Vagina (tissue), 2 donors: ENCODE data around the gene PPP2R2C. TPM values are rescaled to one million over a fixed set of nuclear protein-coding genes. Genes with fewer than 3 reads are reported as not detected.

Experiments used
- DNase-seq, 2 donors: peaks; one replicate each; pipeline ENCODE4 v3.0.0-alpha.2; 2017; ENCODE audit errors: extremely low spot score in 2 of 2
- H3K27ac ChIP-seq: fragments of 200-600 bp; sonication (generic); one replicate; pipeline ENCODE4 v1.5.1; 2019
- H3K27me3 ChIP-seq: fragments of 200-600 bp; sonication (generic); one replicate; pipeline ENCODE4 v1.5.1; 2019
- H3K36me3 ChIP-seq, 2 donors: fragments of 200-600 bp; sonication (generic); one replicate each; pipeline ENCODE4 v1.5.1; 2017 to 2019
- H3K4me1 ChIP-seq: fragments of 200-600 bp; sonication (generic); one replicate; pipeline ENCODE4 v1.5.1; 2019
- H3K4me3 ChIP-seq, 2 donors: fragments of 200-600 bp; sonication (generic); 1 replicate in 1 of 2; 2 replicates in 1 of 2; pipeline ENCODE4 v1.5.1; 2016 to 2019
- H3K9me3 ChIP-seq: fragments of 200-600 bp; sonication (generic); one replicate; pipeline ENCODE4 v1.5.1; 2019
- CTCF ChIP-seq, 3 experiments: fragments of 450-650 bp in 2 of 3; fragments of 200-600 bp in 1 of 3; sonication (generic) in 1 of 3; IDR thresholded peaks; one replicate each; pipeline ENCODE4 v1.5.1; 2017 to 2019; ENCODE audit warnings: antibody characterized with exemption in 3 of 3, mild to moderate bottlenecking in 2 of 3, moderate library complexity in 2 of 3
- POLR2A ChIP-seq, 2 donors: fragments of 450-650 bp; IDR thresholded peaks; one replicate each; pipeline ENCODE4 v1.6.1; 2017; ENCODE audit warnings: antibody characterized with exemption in 2 of 2, mild to moderate bottlenecking in 2 of 2, moderate library complexity in 2 of 2
- POLR2AphosphoS5 ChIP-seq, 2 donors: sonication (generic); formaldehyde crosslinking; IDR thresholded peaks; one replicate each; pipeline ENCODE4 v1.9.0; 2017; ENCODE audit warnings: antibody characterized with exemption in 2 of 2, mild to moderate bottlenecking in 2 of 2, low read depth in 1 of 2; ENCODE audit not compliant: insufficient read depth in 1 of 2
- intact Hi-C: fragments of 100-400 bp; cut with DNase I; formaldehyde crosslinking; loops from one replicate; pipeline ENCODE4 v1.15.1; 2023
- total RNA-seq: library from RNA; depleted of rRNA; stranded (reverse); fragments of >200 nt; gene quantifications from one replicate; pipeline ENCODE4 v1.2.3, GENCODE V29; 2016

Gene PPP2R2C
- total RNA-seq, 1 donor from 2014 or later, result 17.2 TPM

DNA sequence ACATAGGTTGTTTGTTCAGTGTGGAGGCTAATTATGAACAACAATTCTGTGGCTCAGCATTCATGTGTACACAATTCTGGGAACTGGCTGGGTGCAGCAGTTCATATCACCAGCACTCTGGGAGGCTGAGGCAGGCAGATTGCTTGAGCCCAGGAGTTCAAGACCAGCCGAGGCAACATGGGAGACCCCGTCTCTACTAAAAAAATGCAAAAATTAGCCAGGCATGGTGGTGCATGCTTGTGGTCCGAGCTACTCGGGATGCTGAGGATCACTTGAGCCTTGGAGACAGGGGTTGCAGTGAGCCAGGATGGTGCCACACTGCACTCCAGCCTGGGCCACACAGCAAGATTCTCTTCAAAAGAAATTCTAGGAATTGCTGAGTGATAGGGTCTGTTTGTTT, 4.5 kb upstream of the PPP2R2C start:
- Histone ChIP-seq H3K9me3 (no peaks in the 10 kb centered on the region), H3K27me3 (no peaks in the 10 kb centered on the region), H3K36me3 (no peaks in the 10 kb centered on the region), H3K4me3 (no peak overlapping the region), H3K4me1 (peaks cover 13% of the 10 kb centered on the region), H3K27ac (no peak overlapping the region)
- no peak for TF ChIP-seq CTCF (IDR thresholded peaks at IDR 0.05)
- no peak for TF ChIP-seq POLR2A (IDR thresholded peaks at IDR 0.05)
- TF ChIP-seq POLR2AphosphoS5 (IDR thresholded peaks at IDR 0.05; ENCODE audit: insufficient read depth in 1 of 2, low read depth in 1 of 2), result no peak
- intact Hi-C loops, result no loop called here
- peak; percentile 37 to 85 for DNase-seq

DNA sequence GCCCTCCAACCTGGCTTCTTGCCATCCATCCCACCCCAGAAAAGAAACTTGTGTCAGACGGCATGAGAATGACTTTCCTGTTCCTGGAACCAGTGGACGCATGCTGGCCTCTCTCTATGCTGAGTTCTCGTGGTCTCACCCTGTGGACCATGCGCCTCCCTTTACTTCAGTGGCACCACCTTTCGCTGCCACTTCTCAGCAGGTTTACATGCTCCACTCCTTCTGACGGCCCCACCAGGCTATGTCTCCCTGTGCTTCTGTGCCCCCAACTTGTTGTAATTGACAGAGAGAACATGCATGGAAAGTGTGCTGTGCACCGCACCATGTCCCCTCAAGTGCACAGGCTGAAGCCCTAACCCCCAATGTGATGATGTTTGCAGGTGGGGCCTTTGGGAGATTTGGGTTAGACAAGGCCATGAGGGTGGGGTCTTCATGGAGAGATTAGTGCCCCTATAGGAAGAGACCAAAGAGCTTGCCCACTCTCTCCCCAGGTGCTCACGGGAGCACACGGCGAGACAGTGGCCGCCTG, 3.1 kb upstream of the PPP2R2C start:
- H3K4me3 ChIP-seq, result no peak overlapping the region
- no peaks in the 10 kb centered on the region for H3K9me3 ChIP-seq
- H3K27me3 ChIP-seq, result no peaks in the 10 kb centered on the region
- intact Hi-C loops, result no loop called here
- no peaks in the 10 kb centered on the region for H3K36me3 ChIP-seq
- TF ChIP-seq POLR2AphosphoS5 (IDR thresholded peaks at IDR 0.05; ENCODE audit: insufficient read depth in 1 of 2, low read depth in 1 of 2), result no peak
- TF ChIP-seq POLR2A (IDR thresholded peaks at IDR 0.05), result no peak
- no peak for TF ChIP-seq CTCF (IDR thresholded peaks at IDR 0.05)
- peaks cover 24% of the 10 kb centered on the region for H3K4me1 ChIP-seq
- DNase-seq, result peak; percentile 56 to 92
- H3K27ac ChIP-seq, result no peak overlapping the region

DNA sequence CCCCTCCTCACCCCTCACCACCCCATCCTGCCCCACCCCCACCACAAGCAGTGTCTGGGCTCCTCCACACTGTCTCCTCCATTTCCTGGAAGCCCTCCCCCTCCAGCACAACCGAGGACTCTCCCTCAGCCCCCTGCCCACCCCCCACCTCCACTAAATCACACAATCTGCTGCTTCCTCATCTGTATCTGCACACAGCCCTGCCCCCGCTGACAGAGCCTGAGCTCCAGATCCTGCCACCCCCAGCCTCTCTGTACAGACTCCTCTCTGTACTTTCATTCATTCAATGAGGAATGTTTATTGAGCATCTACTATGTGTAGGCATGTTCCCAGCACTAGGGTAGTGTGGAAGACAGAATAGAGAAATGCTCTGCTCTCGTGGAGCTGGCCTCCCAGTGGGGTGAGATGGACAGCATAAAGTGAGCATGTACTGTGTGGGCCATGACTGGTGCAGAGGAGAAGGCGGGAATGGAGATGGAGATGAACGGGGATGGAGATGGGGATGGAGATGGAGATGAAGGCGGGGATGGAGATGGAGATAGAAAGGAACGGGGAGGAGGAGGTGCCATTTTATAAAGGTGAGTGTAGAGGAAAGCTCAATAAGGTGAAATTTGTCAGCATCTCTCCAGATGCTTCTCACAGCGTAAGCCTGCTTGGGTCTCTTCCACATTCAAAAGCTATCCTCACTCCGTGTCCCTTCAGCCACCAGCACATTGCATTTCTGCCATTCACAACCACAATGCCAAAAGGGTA, 2.5 kb upstream of the PPP2R2C start:
- H3K9me3 ChIP-seq, result no peaks in the 10 kb centered on the region
- no peak overlapping the region for H3K27ac ChIP-seq
- DNase-seq, result peak; percentile 56 to 64
- TF ChIP-seq POLR2AphosphoS5 (IDR thresholded peaks at IDR 0.05; ENCODE audit: insufficient read depth in 1 of 2, low read depth in 1 of 2), result no peak
- TF ChIP-seq POLR2A (IDR thresholded peaks at IDR 0.05), result no peak
- no peak for TF ChIP-seq CTCF (IDR thresholded peaks at IDR 0.05)
- peaks cover 31% of the 10 kb centered on the region for H3K4me1 ChIP-seq
- H3K4me3 ChIP-seq, result no peak overlapping the region
- intact Hi-C loops, result no loop called here
- H3K27me3 ChIP-seq, result no peaks in the 10 kb centered on the region
- H3K36me3 ChIP-seq, result no peaks in the 10 kb centered on the region

DNA sequence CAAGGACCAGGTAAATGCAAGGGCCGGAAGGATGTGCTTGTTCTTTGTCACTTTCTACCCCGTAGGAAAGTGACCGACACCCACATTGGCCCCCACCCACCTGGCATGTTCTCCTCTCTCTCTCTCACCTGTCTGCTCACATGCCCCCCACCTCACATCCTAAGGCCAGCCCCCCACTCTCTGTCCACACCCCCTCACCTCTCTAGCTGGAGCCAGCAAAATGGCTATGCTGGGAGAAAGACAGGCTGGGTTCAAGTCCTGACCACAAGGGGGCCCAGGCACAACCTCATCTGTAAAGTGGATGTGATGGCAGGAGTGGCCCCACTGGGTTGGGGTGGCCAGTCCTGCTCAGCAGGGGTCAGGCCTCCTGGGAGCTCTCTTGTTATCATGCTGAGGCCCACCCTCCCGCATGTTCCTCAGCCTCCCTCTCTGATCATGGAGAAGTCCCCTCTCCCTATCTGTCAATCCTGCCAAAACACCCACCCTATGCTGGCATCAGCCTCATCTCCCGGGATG, 1.7 kb upstream of the PPP2R2C start:
- TF ChIP-seq POLR2AphosphoS5 (IDR thresholded peaks at IDR 0.05; ENCODE audit: insufficient read depth in 1 of 2, low read depth in 1 of 2) (no peak), POLR2A (IDR thresholded peaks at IDR 0.05) (no peak), CTCF (IDR thresholded peaks at IDR 0.05) (no peak)
- peak; percentile 67 to 93 for DNase-seq

More for the DNA sequence above, 1.7 kb upstream of the PPP2R2C start:
- intact Hi-C loops, result no loop called here
- H3K27me3 ChIP-seq, result no peaks in the 10 kb centered on the region
- H3K27ac ChIP-seq, result no peak overlapping the region
- no peaks in the 10 kb centered on the region for H3K9me3 ChIP-seq
- H3K4me1 ChIP-seq, result peaks cover 33% of the 10 kb centered on the region
- H3K36me3 ChIP-seq, result no peaks in the 10 kb centered on the region
- H3K4me3 ChIP-seq, result no peak overlapping the region
